GM12878 (cell line): ENCODE data around the gene IFNA1. TPM values are rescaled to one million over a fixed set of nuclear protein-coding genes. Genes with fewer than 3 reads are reported as not detected.

Source experiments
- ATAC-seq: fragments of 200-7000 bp; cut with Tn5 transposase; 3 replicates; pipeline ENCODE4 v1.9.1; 2020; ENCODE audit warnings: mild to moderate bottlenecking, moderate library complexity
- BruUV-seq: library from RNA; stranded (reverse); fragments of 400-500 nt; replicated peaks from 2 replicates; lab custom pipeline; 2021; lab: Mats Ljungman, UMichigan
- CTCF ChIA-PET: fragments of 300-600 bp; sonication (Branson Sonifier 250); formaldehyde crosslinking; extraction: SDS; loops from one replicate; lab custom pipeline; 2021; ENCODE audit warnings: inconsistent platforms; lab: Yijun Ruan, JAX
- POLR2A ChIA-PET: fragments of 350-600 bp; formaldehyde crosslinking; extraction: SDS; loops from one replicate; lab custom pipeline; 2021; ENCODE audit warnings: inconsistent platforms; lab: Charles Lee
- RAD21 ChIA-PET: fragments of 300-600 bp; sonication (Branson Sonifier 250); formaldehyde crosslinking; loops from one replicate; lab custom pipeline; 2023; ENCODE audit warnings: antibody characterized with exemption; ENCODE audit not compliant: unreplicated experiment; lab: Charles Lee
- SMC1A ChIA-PET: fragments of 300-600 bp; sonication (Branson Sonifier 250); formaldehyde crosslinking; loops from one replicate; lab custom pipeline; 2023; ENCODE audit not compliant: unreplicated experiment, uncharacterized antibody; lab: Charles Lee
- DNase-seq: peaks from one replicate; pipeline ENCODE4 v3.0.0-alpha.2; 2011; ENCODE audit warnings: low read depth, low spot score
- FAIRE-seq: peaks from 3 replicates; lab custom pipeline; 2011; peaks lifted over from hg19 to GRCh38; lab: Jason Lieb, UNC
- H2AFZ ChIP-seq: 2 replicates; pipeline ENCODE4 v1.6.0; 2011; ENCODE audit warnings: low read depth, low read length, control low read depth; ENCODE audit not compliant: control insufficient read depth
- H3K27ac ChIP-seq: 2 replicates; pipeline ENCODE4 v1.5.1; 2011; ENCODE audit warnings: control low read depth; ENCODE audit not compliant: control insufficient read depth, insufficient read depth
- H3K27me3 ChIP-seq, 2 experiments: replicated peaks in 1 of 2; 2 replicates each; pipeline versions ENCODE4 v1.6.0 to v1.6.1; 2011; ENCODE audit warnings: low read length in 1 of 2; ENCODE audit not compliant: control insufficient read depth in 2 of 2, insufficient read depth in 2 of 2
- H3K36me3 ChIP-seq, 2 experiments: 2 replicates each; pipeline ENCODE4 v1.5.1; 2011; ENCODE audit warnings: low read length in 1 of 2; ENCODE audit not compliant: control insufficient read depth in 2 of 2, insufficient read depth in 2 of 2
- H3K4me1 ChIP-seq: 2 replicates; pipeline ENCODE4 v1.6.1; 2011; ENCODE audit warnings: mild to moderate bottlenecking, low read length, moderate library complexity, mixed read lengths; ENCODE audit not compliant: control insufficient read depth, insufficient read depth
- H3K4me2 ChIP-seq: 2 replicates; pipeline ENCODE4 v1.6.0; 2011; ENCODE audit warnings: control low read depth; ENCODE audit not compliant: control insufficient read depth, insufficient read depth
- H3K4me3 ChIP-seq: fragments of 200-600 bp; sonication (generic); 2 replicates; pipeline ENCODE4 v1.5.1; 2016
- H3K79me2 ChIP-seq: 2 replicates; pipeline ENCODE4 v1.6.0; 2011; ENCODE audit warnings: low read length; ENCODE audit not compliant: control insufficient read depth, insufficient read depth
- H3K9ac ChIP-seq: 2 replicates; pipeline ENCODE4 v1.8.0; 2011; ENCODE audit warnings: low read length, control low read depth, mixed read lengths; ENCODE audit not compliant: control insufficient read depth, insufficient read depth
- H3K9me3 ChIP-seq: replicated peaks from 3 replicates; pipeline ENCODE4 v1.5.1; 2011; ENCODE audit warnings: mild to moderate bottlenecking, low read length; ENCODE audit not compliant: control insufficient read depth, insufficient read depth
- H4K20me1 ChIP-seq: 2 replicates; pipeline ENCODE4 v1.6.0; 2011; ENCODE audit not compliant: control insufficient read depth, insufficient read depth
- CHD1 ChIP-seq: IDR thresholded peaks from 2 replicates; pipeline ENCODE4 v1.6.1; 2012; ENCODE audit warnings: low read depth, low read length, improper control_type of control experiment
- EZH2 ChIP-seq: IDR thresholded peaks from 2 replicates; pipeline ENCODE4 v1.6.1; 2012; ENCODE audit warnings: low read depth, mild to moderate bottlenecking, control low read depth, inconsistent platforms, low read length, borderline replicate concordance; ENCODE audit not compliant: control insufficient read depth
- GABPA ChIP-seq: IDR thresholded peaks from 2 replicates; pipeline ENCODE4 v1.6.1; 2014; ENCODE audit warnings: antibody characterized with exemption, low read depth, mild to moderate bottlenecking, inconsistent platforms
- JUNB ChIP-seq: IDR thresholded peaks from 2 replicates; pipeline ENCODE4 v1.6.1; 2016; ENCODE audit warnings: antibody characterized with exemption, mild to moderate bottlenecking
- MTA3 ChIP-seq: IDR thresholded peaks from 2 replicates; pipeline ENCODE4 v1.6.1; 2012; ENCODE audit warnings: low read length, inconsistent platforms, borderline replicate concordance
- NBN ChIP-seq: fragments of 450-650 bp; IDR thresholded peaks from 2 replicates; pipeline ENCODE4 v1.6.1; 2016
- POLR2A ChIP-seq: IDR thresholded peaks from 2 replicates; pipeline ENCODE4 v1.6.1; 2011; ENCODE audit warnings: low read depth, mild to moderate bottlenecking, low read length
- POLR2AphosphoS5 ChIP-seq: IDR thresholded peaks from 2 replicates; pipeline ENCODE4 v1.6.1; 2011; ENCODE audit warnings: mild to moderate bottlenecking, low read length, inconsistent platforms
- RUNX3 ChIP-seq: IDR thresholded peaks from 2 replicates; pipeline ENCODE4 v1.6.1; 2012; ENCODE audit warnings: low read length, inconsistent platforms
- SIN3A ChIP-seq: IDR thresholded peaks from 2 replicates; pipeline ENCODE4 v1.6.1; 2012; ENCODE audit warnings: low read depth, low read length, improper control_type of control experiment
- SMAD5 ChIP-seq: IDR thresholded peaks from 2 replicates; pipeline ENCODE4 v1.6.1; 2016; ENCODE audit warnings: antibody characterized with exemption, low read depth
- TCF12 ChIP-seq: IDR thresholded peaks from 2 replicates; pipeline ENCODE4 v1.6.1; 2011; ENCODE audit warnings: low read depth, mild to moderate bottlenecking, low read length
- TCF7 ChIP-seq: IDR thresholded peaks from 2 replicates; pipeline ENCODE4 v1.6.1; 2014; ENCODE audit warnings: antibody characterized with exemption, borderline replicate concordance
- ZSCAN29 ChIP-seq: fragments of 450-650 bp; IDR thresholded peaks from 2 replicates; pipeline ENCODE4 v1.6.1; 2017; ENCODE audit warnings: mild to moderate bottlenecking, moderate library complexity
- WGBS: methylation state at CpG from one replicate; pipeline ENCODE4 v1.1.6; 2016; ENCODE audit warnings: low lambda C conversion rate; ENCODE audit not compliant: insufficient replicate concordance, insufficient coverage; ENCODE audit errors: missing lambda C conversion rate; 5-methylcytosine and 5-hydroxymethylcytosine counted together
- in situ Hi-C: fragments of 300-500 bp; cut with MboI; formaldehyde crosslinking; loops from 9 replicates; pipeline ENCODE4 v1.14.3; 2018; ENCODE audit warnings: mixed read lengths
- intact Hi-C: fragments of 100-400 bp; cut with micrococcal nuclease; formaldehyde crosslinking; loops from one replicate; pipeline ENCODE4 v1.14.2; 2022; ENCODE audit not compliant: unreplicated experiment
- polyA plus RNA-seq, 11 experiments: library from polyadenylated mRNA; depleted of rRNA in 4 of 11; unstranded in 6 of 11; stranded (reverse) in 5 of 11; fragments of >200 nt; fragmentation: Nextera tagmentation in 4 of 11; fragmentation: Illumina TruSeq in 1 of 11; extraction: Ambion mirVana in 4 of 11; extraction: Trizol in 1 of 11; gene quantifications; 1 replicate in 1 of 11; 2 replicates in 10 of 11; pipeline versions ENCODE4 v1.2.1 to v1.2.3, GENCODE V29; 2011 to 2016; ENCODE audit warnings: inconsistent platforms in 2 of 11, missing spikeins in 2 of 11, low read depth in 1 of 11
- total RNA-seq, 4 experiments: library from RNA; depleted of rRNA in 3 of 4; stranded (reverse); fragments of >200 nt in 3 of 4; fragmentation: Illumina TruSeq in 1 of 4; extraction: Trizol in 1 of 4; gene quantifications; 2 replicates each; pipeline versions ENCODE4 v1.2.1 to v1.2.3, GENCODE V29; 2013 to 2021
- TF ChIP-seq, protein P1 (sequence below): IDR thresholded peaks from 2 replicates; pipeline ENCODE4 v1.6.1; 2012; ENCODE audit warnings: mild to moderate bottlenecking, low read depth, low read length
- TF ChIP-seq, protein P2 (sequence below): fragments of 450-650 bp; IDR thresholded peaks from 2 replicates; pipeline ENCODE4 v1.6.1; 2016; ENCODE audit warnings: mild to moderate bottlenecking
- TF ChIP-seq, protein P3 (sequence below): IDR thresholded peaks from 2 replicates; pipeline ENCODE4 v1.6.1; 2011; ENCODE audit warnings: mild to moderate bottlenecking, low read depth, low read length, moderate library complexity; ENCODE audit not compliant: insufficient replicate concordance
- TF ChIP-seq, protein P4 (sequence below): fragments of 450-650 bp; IDR thresholded peaks from 2 replicates; pipeline ENCODE4 v1.6.1; 2016; ENCODE audit warnings: mild to moderate bottlenecking

The IFNA1 gene
- total and polyA plus RNA-seq, 10 of the 15 experiments (the other 5 are each of a cell fraction or from before 2014, with no cell fraction given) = not detected

DNA sequence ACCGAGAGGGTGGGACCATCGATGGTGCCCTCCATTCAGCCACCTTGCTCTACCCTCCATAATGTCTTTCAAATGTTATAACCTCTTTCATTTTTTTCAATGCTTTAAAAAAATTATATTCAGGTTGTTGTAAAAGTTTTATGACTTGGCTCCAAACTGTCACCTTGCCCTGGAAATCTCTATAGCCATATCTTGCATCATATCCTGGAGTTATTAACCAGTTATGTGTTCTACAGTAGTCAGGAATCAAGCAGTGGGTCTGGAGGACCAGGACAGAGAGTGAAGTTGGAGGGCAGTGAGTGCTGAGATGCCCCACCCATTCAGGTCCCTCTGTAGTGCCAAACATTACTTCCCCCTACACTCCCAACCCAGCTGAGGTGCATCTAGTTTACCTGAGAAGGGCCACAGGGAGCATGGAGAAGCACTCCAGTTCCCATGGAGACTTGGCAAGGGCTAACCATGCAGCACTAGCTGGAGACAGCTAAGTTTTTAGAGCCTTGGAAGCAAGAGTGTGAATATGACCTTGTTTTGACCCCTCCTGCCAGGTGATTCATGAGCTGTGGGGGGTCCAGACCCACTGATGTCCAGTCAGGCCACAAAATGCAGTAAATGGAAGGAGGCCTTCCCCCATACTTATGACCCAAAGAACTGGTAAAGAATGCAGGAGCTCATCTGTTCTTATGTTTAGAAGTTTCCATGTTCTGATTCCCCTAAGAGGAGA lies 25.9 kb upstream of the IFNA1 start:
- Histone ChIP-seq H3K27ac (no peak overlapping the region), H3K79me2 (no peaks in the 10 kb centered on the region), H3K27me3 (no peaks in the 10 kb centered on the region; a peak in 1 of 4 replicates), H3K4me2 (no peak overlapping the region), H3K9me3 (no peaks in the 10 kb centered on the region)
- no peak for FAIRE-seq
- POLR2A ChIA-PET = no interaction called here
- 20% methylated on average over 2 of the region's 2 CpGs for WGBS
- CTCF ChIA-PET = interaction anchor here (0.6 to 5.9 kb wide), 10 partner anchors 16 to 200 kb away, joined by 3 to 55 read pairs (median 4); no protein-coding TSS in a partner anchor
- TF ChIP-seq POLR2AphosphoS5 (no peak), TCF7 (no peak), ZSCAN29 (no peak), CHD1 (no peak), TCF12 (no peak), GABPA (no peak), NBN (no peak), RUNX3 (no peak), MTA3 (no peak), SMAD5 (no peak), EZH2 (no peak), JUNB (no peak), POLR2A (no peak), SIN3A (no peak)
- TF ChIP-seq, protein P1, sequence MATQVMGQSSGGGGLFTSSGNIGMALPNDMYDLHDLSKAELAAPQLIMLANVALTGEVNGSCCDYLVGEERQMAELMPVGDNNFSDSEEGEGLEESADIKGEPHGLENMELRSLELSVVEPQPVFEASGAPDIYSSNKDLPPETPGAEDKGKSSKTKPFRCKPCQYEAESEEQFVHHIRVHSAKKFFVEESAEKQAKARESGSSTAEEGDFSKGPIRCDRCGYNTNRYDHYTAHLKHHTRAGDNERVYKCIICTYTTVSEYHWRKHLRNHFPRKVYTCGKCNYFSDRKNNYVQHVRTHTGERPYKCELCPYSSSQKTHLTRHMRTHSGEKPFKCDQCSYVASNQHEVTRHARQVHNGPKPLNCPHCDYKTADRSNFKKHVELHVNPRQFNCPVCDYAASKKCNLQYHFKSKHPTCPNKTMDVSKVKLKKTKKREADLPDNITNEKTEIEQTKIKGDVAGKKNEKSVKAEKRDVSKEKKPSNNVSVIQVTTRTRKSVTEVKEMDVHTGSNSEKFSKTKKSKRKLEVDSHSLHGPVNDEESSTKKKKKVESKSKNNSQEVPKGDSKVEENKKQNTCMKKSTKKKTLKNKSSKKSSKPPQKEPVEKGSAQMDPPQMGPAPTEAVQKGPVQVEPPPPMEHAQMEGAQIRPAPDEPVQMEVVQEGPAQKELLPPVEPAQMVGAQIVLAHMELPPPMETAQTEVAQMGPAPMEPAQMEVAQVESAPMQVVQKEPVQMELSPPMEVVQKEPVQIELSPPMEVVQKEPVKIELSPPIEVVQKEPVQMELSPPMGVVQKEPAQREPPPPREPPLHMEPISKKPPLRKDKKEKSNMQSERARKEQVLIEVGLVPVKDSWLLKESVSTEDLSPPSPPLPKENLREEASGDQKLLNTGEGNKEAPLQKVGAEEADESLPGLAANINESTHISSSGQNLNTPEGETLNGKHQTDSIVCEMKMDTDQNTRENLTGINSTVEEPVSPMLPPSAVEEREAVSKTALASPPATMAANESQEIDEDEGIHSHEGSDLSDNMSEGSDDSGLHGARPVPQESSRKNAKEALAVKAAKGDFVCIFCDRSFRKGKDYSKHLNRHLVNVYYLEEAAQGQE = no peak
- TF ChIP-seq, protein P2, sequence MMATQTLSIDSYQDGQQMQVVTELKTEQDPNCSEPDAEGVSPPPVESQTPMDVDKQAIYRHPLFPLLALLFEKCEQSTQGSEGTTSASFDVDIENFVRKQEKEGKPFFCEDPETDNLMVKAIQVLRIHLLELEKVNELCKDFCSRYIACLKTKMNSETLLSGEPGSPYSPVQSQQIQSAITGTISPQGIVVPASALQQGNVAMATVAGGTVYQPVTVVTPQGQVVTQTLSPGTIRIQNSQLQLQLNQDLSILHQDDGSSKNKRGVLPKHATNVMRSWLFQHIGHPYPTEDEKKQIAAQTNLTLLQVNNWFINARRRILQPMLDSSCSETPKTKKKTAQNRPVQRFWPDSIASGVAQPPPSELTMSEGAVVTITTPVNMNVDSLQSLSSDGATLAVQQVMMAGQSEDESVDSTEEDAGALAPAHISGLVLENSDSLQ = no peak
- TF ChIP-seq, protein P3, sequence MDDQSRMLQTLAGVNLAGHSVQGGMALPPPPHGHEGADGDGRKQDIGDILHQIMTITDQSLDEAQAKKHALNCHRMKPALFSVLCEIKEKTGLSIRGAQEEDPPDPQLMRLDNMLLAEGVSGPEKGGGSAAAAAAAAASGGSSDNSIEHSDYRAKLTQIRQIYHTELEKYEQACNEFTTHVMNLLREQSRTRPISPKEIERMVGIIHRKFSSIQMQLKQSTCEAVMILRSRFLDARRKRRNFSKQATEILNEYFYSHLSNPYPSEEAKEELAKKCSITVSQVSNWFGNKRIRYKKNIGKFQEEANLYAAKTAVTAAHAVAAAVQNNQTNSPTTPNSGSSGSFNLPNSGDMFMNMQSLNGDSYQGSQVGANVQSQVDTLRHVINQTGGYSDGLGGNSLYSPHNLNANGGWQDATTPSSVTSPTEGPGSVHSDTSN = no peak
- TF ChIP-seq, protein P4, sequence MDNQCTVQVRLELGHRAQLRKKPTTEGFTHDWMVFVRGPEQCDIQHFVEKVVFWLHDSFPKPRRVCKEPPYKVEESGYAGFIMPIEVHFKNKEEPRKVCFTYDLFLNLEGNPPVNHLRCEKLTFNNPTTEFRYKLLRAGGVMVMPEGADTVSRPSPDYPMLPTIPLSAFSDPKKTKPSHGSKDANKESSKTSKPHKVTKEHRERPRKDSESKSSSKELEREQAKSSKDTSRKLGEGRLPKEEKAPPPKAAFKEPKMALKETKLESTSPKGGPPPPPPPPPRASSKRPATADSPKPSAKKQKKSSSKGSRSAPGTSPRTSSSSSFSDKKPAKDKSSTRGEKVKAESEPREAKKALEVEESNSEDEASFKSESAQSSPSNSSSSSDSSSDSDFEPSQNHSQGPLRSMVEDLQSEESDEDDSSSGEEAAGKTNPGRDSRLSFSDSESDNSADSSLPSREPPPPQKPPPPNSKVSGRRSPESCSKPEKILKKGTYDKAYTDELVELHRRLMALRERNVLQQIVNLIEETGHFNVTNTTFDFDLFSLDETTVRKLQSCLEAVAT = no peak
- TF ChIP-seq, all 136 proteins: peak for 0
- RAD21 ChIA-PET = interaction anchor here (0.6 to 3.6 kb wide), 5 partner anchors 80 to 96 kb away, joined by 3 to 24 read pairs (median 4); no protein-coding TSS in a partner anchor
- BruUV-seq = no TSS peak
- Histone ChIP-seq H3K36me3 (no peaks in the 10 kb centered on the region), H2AFZ (no peak overlapping the region), H3K9ac (no peak overlapping the region), H4K20me1 (no peaks in the 10 kb centered on the region), H3K4me1 (peaks cover 6% of the 10 kb centered on the region; the same call in 1 of the 2 replicates), H3K4me3 (no peak overlapping the region)
- no peak for DNase-seq
- SMC1A ChIA-PET = interaction anchor here (0.9 to 3.9 kb wide), 7 partner anchors 19 to 254 kb away, joined by 3 to 32 read pairs (median 4); no protein-coding TSS in a partner anchor
- in situ Hi-C loops = no loop called here
- intact Hi-C loops = loop anchor here (5.0 kb wide), 1 partner anchor 172 kb away; the partner anchor contains the start of gene IFNA14
- no peak for ATAC-seq
